Neural progenitor cell (in vitro differentiated cells): ENCODE results near the gene NKD1.

Experiments
- CTCF ChIP-seq: fragments of 200-600 bp; sonication (generic); IDR thresholded peaks from 2 replicates; pipeline ENCODE4 v1.5.1; 2017; ENCODE audit warnings: antibody characterized with exemption, mild to moderate bottlenecking
- EZH2 ChIP-seq: fragments of 200-600 bp; sonication (generic); IDR thresholded peaks from 2 replicates; pipeline ENCODE4 v1.6.1; 2017; ENCODE audit warnings: antibody characterized with exemption, mild to moderate bottlenecking, moderate library complexity

GRCh38 chr16:50678531-50678930 lies 130.3 kb downstream of the NKD1 start:
- TF ChIP-seq CTCF (no peak), EZH2 (no peak)
